Stimulated activated CD8-positive, alpha-beta memory T cell treated with anti-CD3 and anti-CD28 coated beads, Interleukin-12 subunit alpha, Interleukin-12 subunit beta, amount 100 ng/mL, for 24 hours (primary cell): Measurements from ENCODE around the gene TBC1D12.
"Not testable (repeated sequence)": the region's sequence is repeated elsewhere in the genome, so short reads cannot be mapped to it uniquely, and the experiment has no call there.

Source experiments
- DNase-seq: peaks from one replicate; pipeline ENCODE4 v3.0.0-alpha.2; 2020; ENCODE audit errors: extremely low read depth

Gene TBC1D12

DNA sequence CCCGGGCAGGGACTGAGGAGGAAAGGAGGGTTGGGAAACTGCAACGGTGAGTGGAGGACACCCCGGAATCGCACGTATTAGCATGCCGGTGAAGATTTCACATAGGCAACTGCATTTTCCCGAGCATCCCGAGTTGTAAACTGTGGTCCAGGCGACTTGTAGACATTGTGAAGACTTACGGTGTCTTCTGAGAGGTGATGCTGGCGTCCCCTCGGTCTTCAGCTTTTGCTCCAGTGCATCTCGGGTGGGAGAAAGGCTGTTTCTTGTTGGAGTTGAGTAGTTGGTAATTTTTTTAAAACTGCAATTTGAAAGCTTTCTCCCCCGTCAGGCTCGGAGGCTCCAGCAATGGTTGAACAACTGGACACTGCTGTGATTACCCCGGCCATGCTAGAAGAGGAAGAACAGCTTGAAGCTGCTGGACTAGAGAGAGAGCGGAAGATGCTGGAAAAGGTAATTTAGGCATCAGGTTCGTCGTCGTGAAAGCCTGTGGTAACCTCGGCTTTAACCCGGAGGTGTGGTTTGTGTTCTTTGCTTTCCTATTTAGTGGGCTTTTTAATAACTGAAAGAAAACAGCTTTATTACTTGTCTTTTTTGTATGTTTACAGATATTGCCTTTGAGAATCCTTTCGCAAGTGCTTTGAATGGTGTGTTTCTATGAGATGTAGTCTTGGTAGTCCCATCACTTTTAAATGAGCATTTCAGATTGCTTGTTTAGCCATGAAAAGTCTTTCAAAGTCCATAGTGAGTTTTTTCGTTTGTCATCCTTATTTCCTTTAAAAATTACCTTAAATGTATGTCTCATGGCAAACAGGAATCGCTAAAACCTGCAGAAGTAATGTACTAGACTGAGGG, 143.9 kb downstream of the TBC1D12 start:
- no peak for DNase-seq

DNA sequence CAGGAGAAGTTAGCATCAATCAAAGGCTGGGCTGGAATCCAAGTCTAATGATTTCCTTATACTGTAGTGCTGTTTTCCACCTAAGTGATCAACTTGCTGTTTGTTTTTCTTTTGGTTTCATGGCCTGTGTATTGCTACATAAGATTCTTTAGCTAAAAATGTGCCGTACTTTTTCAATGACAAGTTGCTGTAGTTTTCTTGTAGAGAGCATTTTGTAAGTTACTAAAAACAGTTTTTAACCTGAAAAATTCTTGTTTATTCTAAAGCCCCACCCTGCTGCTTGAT, 144.5 kb downstream of the TBC1D12 start:
- no peak for DNase-seq

DNA sequence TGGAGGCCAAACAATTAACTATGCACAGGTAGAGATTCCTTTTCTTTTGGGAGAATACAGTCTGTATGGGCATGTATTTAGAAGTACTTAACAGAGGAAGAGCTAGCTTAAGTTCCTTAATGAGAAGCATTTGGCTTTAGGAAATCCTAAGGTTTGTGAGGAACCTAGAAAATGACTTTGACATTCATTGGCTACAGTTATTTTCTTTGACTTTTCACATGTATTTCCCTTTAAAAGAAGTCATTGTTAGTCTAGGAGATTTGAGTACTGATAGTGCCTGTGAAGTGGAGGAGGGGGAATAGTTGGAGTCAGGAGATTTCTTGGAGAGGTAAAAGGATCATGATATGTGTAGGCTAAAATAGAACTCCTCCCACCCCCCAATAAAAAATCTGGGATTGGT, 146.9 kb downstream of the TBC1D12 start:
- no peak for DNase-seq

DNA sequence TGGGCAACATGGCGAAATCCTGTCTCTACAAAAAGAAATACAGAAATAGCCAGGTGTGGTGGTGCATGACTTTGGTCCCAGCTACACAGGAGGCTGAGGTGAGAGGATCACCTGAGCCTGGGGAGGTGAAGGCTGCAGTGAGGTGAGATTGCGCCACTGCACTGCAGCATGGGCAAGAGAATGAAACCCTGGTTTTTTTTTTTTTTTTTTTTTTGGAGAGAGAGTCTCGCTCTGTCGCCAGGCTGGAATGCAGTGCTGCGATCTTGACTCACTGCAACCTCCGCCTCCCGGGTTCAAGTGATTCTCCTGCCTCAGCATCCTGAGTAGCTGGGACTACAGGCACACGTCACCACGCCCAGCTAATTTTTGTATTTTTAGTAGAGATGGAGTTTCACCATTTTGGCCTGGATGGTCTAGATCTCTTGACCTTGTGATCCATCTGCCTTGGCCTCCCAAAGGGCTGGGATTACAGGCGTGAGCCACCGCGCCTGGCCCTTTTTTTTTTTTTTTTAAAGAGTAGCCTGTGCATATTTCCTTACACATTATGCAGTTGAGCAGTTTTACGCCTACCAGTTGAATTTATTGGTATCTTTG, 165.5 kb downstream of the TBC1D12 start:
- not testable (repeated sequence) for DNase-seq

DNA sequence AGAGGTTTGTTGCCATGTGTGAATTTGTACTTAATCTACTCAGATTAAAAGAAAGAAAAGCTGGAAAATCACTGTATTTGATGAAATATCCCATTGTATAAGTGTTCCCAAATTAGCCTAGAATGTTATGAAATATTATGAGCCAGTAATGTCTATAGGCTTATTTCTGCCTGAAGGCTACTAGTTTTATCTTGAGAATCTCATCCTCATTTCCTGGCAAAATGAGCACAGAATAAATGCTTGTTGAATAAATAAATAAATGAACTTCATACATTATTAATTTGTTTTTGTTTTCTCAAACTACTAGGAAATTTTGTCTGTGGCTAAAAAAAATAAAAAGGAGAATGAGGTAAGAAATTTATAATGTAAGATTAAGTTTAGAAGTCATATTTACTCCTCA, 168.7 kb downstream of the TBC1D12 start:
- DNase-seq: no peak

DNA sequence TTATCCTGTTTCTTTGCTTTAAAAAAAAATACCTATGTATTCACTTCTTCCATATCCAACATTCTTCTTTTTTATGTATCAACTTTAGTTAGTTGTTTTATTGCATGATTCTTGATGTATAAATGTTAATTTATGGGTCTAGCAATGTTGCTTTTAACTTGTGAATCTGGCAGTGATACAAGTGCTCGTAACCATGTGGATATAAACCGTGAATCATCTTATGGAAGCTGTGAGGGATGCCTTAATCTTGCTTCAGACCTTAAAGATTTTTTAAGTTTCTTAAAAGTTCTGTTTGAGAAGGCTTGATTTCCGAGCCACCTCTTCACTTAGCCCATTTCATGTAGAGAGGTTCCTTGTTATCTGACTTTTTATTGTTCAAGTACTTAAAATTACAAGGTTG, 169.2 kb downstream of the TBC1D12 start:
- no peak for DNase-seq

DNA sequence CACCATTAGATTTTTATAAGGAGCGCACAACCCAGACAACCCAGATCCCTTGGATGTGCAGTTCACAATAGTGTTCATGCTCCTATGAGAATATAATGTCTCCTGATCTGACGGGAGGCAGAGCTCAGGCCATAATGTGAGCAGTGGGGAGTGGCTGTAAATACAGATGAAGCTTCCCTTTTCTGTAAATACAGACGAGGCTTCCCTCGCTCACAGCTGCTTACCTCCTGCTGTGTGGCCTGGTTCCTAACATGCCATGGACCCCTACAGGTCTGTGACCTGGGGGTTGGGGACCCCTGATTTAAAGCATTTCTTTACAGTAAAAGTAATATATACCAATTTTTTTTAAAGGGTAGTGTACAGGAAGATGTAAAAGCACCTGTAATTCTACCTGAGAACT, 176.4 kb downstream of the TBC1D12 start:
- DNase-seq: no peak

DNA sequence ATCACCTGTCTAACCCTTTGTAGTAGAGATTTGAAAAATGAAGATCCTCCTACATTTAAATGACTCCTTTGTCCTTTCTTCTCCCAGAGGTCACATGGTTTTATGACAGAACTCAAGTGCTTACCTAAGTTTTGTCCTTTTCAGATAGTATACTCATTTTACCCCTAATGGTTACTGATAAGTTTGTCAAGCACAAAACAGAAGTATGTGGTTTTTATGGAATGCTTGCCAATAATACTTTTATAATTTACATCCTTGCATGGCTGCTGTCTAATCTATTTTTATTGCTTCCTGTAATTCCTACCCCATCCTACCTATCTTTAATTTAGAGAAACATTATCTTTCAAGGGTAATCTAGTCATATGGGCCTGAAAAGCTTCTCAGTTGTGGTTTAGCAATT, 180.8 kb downstream of the TBC1D12 start:
- DNase-seq: no peak
